Measurements from ENCODE around the gene KLK4. TPM values are rescaled to one million over a fixed set of nuclear protein-coding genes. Genes with fewer than 3 reads are reported as not detected.

Gene KLK4
- total and polyA plus RNA-seq, 4 donors, result not detected

DNA sequence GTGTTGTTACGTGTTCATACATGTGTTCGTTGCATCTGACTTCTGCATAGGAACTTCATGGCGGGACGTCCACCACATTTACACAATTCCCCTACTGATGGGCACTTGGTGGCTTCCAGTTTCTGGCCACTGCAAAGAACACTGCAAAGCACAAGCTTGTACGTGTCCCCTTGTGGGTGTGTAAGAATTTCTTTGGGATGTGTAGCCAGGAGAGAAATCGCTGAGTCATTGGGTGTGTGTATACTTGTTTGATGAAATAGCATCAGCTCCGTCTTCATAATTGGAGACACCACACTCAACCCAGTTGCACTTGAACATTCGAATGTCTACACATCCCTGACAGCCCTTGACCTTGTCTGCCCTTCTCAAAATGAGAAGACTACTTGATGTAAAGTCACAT is 22.4 kb upstream of the KLK4 start:
- TF ChIP-seq FOXA2 (IDR thresholded peaks at IDR 0.05), result no peak
- no peak for TF ChIP-seq GABPA (IDR thresholded peaks at IDR 0.05 in 1 of 2, conservative IDR thresholded peaks at IDR 0.05 in 1 of 2)
- no peak for TF ChIP-seq FOXA1 (IDR thresholded peaks at IDR 0.05)
- TF ChIP-seq TAF1 (conservative IDR thresholded peaks at IDR 0.05), result no peak
- TF ChIP-seq, protein P1, sequence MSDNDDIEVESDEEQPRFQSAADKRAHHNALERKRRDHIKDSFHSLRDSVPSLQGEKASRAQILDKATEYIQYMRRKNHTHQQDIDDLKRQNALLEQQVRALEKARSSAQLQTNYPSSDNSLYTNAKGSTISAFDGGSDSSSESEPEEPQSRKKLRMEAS (IDR thresholded peaks at IDR 0.05), result no peak
- TF ChIP-seq, protein P2, sequence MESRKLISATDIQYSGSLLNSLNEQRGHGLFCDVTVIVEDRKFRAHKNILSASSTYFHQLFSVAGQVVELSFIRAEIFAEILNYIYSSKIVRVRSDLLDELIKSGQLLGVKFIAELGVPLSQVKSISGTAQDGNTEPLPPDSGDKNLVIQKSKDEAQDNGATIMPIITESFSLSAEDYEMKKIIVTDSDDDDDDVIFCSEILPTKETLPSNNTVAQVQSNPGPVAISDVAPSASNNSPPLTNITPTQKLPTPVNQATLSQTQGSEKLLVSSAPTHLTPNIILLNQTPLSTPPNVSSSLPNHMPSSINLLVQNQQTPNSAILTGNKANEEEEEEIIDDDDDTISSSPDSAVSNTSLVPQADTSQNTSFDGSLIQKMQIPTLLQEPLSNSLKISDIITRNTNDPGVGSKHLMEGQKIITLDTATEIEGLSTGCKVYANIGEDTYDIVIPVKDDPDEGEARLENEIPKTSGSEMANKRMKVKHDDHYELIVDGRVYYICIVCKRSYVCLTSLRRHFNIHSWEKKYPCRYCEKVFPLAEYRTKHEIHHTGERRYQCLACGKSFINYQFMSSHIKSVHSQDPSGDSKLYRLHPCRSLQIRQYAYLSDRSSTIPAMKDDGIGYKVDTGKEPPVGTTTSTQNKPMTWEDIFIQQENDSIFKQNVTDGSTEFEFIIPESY (IDR thresholded peaks at IDR 0.05), result no peak
- no peak for TF ChIP-seq NR2F2 (IDR thresholded peaks at IDR 0.05)
- no peak for TF ChIP-seq JUND (IDR thresholded peaks at IDR 0.05)
- TF ChIP-seq SP1 (IDR thresholded peaks at IDR 0.05), result no peak
- TF ChIP-seq CTCF (IDR thresholded peaks at IDR 0.05; ENCODE audit: low read depth, low read length, missing input control), result no peak
- no peak for TF ChIP-seq ATF3 (IDR thresholded peaks at IDR 0.05)
- no peak for TF ChIP-seq EGR1 (IDR thresholded peaks at IDR 0.05; ENCODE audit: low read depth in 2 of 2)
- TF ChIP-seq, protein P3, sequence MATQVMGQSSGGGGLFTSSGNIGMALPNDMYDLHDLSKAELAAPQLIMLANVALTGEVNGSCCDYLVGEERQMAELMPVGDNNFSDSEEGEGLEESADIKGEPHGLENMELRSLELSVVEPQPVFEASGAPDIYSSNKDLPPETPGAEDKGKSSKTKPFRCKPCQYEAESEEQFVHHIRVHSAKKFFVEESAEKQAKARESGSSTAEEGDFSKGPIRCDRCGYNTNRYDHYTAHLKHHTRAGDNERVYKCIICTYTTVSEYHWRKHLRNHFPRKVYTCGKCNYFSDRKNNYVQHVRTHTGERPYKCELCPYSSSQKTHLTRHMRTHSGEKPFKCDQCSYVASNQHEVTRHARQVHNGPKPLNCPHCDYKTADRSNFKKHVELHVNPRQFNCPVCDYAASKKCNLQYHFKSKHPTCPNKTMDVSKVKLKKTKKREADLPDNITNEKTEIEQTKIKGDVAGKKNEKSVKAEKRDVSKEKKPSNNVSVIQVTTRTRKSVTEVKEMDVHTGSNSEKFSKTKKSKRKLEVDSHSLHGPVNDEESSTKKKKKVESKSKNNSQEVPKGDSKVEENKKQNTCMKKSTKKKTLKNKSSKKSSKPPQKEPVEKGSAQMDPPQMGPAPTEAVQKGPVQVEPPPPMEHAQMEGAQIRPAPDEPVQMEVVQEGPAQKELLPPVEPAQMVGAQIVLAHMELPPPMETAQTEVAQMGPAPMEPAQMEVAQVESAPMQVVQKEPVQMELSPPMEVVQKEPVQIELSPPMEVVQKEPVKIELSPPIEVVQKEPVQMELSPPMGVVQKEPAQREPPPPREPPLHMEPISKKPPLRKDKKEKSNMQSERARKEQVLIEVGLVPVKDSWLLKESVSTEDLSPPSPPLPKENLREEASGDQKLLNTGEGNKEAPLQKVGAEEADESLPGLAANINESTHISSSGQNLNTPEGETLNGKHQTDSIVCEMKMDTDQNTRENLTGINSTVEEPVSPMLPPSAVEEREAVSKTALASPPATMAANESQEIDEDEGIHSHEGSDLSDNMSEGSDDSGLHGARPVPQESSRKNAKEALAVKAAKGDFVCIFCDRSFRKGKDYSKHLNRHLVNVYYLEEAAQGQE (IDR thresholded peaks at IDR 0.05), result no peak
- TF ChIP-seq HNF4G (IDR thresholded peaks at IDR 0.05), result no peak
- no peak for TF ChIP-seq RXRA (IDR thresholded peaks at IDR 0.05)
- no peak for TF ChIP-seq RAD21 (IDR thresholded peaks at IDR 0.05)
- no peak for TF ChIP-seq YY1 (IDR thresholded peaks at IDR 0.05)
- no peak for TF ChIP-seq HNF4A (conservative IDR thresholded peaks at IDR 0.05)
- DNase-seq (ENCODE audit: low spot score), result no peak
- Histone ChIP-seq H3K9me3 (ENCODE audit: control insufficient read depth in 4 of 4, low read length in 3 of 4) (no peaks in the 10 kb centered on the region), H3K4me3 (ENCODE audit: low read depth in 1 of 3, low read length in 3 of 3) (no peak overlapping the region), H3K4me1 (ENCODE audit: control insufficient read depth in 4 of 4, insufficient read depth in 4 of 4, low read length in 3 of 4) (no peaks in the 10 kb centered on the region), H3K36me3 (ENCODE audit: control insufficient read depth in 4 of 4, insufficient read depth in 3 of 4, low read depth in 1 of 4, low read length in 3 of 4) (no peaks in the 10 kb centered on the region), H3K9ac (ENCODE audit: low read depth in 1 of 2, low read length in 2 of 2) (no peak overlapping the region), H3K27me3 (ENCODE audit: control insufficient read depth in 4 of 4, insufficient read depth in 4 of 4, low read length in 3 of 4) (peaks cover 0 to 6% (median 0%) of the 10 kb centered on the region in 4 donors), H3K27ac (ENCODE audit: low read depth in 1 of 2, low read length in 2 of 2) (no peak overlapping the region)
- 75% methylated on average over 8 of the region's 8 CpGs for WGBS
